ENCODE results near the gene MTX3. TPM values are rescaled to one million over a fixed set of nuclear protein-coding genes. Genes with fewer than 3 reads are reported as not detected.

The MTX3 gene
- total and polyA plus RNA-seq, 10 of the 15 experiments (the other 5 are each of a cell fraction or from before 2014, with no cell fraction given): 1.8 to 18.9 (median 9.3) TPM

DNA sequence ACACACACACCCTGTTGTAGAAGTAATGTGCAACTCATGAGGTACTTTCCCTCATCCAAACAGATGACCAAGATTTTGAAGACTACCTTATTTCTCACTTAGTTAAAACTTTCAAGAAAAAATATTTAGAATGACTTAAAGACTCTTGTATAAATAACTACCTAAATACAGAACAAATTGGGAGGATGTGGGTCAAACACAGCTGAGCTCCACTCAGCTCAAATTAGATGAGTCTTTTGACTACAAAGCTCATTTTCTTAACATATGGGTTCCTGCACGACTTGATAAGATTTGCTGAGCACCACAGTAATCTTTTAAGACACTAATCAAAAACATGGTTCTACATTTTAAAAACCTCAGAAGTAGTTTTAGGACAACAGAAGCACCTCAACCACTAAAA is 8.9 kb downstream of the MTX3 start:
- no peak for DNase-seq (ENCODE audit: low read depth, low spot score)
- ChIA-PET RAD21 (ENCODE audit: unreplicated experiment) (no interaction called here), CTCF (interaction anchor here (1.2 kb wide), 1 partner anchor 8 kb away, joined by 3 read pairs; no protein-coding TSS in a partner anchor), POLR2A (no interaction called here), SMC1A (ENCODE audit: uncharacterized antibody, unreplicated experiment) (interaction anchor here (1.1 kb wide), 1 partner anchor 8 kb away, joined by 3 read pairs; no protein-coding TSS in a partner anchor)
- WGBS (ENCODE audit: insufficient coverage, insufficient replicate concordance, low lambda C conversion rate, missing lambda C conversion rate): 33% methylated on average over 1 of the region's 1 CpG
- no peak overlapping the region for H3K4me2 ChIP-seq (ENCODE audit: control insufficient read depth, insufficient read depth)
- no peak for ATAC-seq
- no peak overlapping the region for H3K4me3 ChIP-seq
- no TSS peak for BruUV-seq (replicated peaks)
- no peaks in the 10 kb centered on the region for H4K20me1 ChIP-seq (ENCODE audit: control insufficient read depth, insufficient read depth)
- no peaks in the 10 kb centered on the region for H3K27me3 ChIP-seq (replicated peaks in 1 of 2; ENCODE audit: control insufficient read depth in 2 of 2, insufficient read depth in 2 of 2, low read length in 1 of 2)
- no peak overlapping the region for H2AFZ ChIP-seq (ENCODE audit: control insufficient read depth, low read depth, low read length)
- H3K79me2 ChIP-seq (ENCODE audit: control insufficient read depth, insufficient read depth, low read length): no peaks in the 10 kb centered on the region
- H3K27ac ChIP-seq (ENCODE audit: control insufficient read depth, insufficient read depth): no peak overlapping the region
- no peaks in the 10 kb centered on the region for H3K9me3 ChIP-seq (replicated peaks; ENCODE audit: control insufficient read depth, insufficient read depth, low read length)
- intact Hi-C loops (cut with micrococcal nuclease; ENCODE audit: unreplicated experiment) (no loop called here), in situ Hi-C loops (cut with MboI) (no loop called here)
- no peaks in the 10 kb centered on the region for H3K4me1 ChIP-seq (ENCODE audit: control insufficient read depth, insufficient read depth, low read length)
- no peak for FAIRE-seq
- TF ChIP-seq POLR2AphosphoS2 (IDR thresholded peaks at IDR 0.05; ENCODE audit: low read depth, low read length) (no peak), EP300 (IDR thresholded peaks at IDR 0.05; ENCODE audit: borderline replicate concordance in 1 of 2, control insufficient read depth in 1 of 2, low read depth in 2 of 2, low read length in 2 of 2) (no peak), SIX5 (IDR thresholded peaks at IDR 0.05; ENCODE audit: low read depth, low read length, severe bottlenecking) (no peak), ATF3 (IDR thresholded peaks at IDR 0.05; ENCODE audit: borderline replicate concordance, extremely low read depth, low read depth, low read length) (no peak), KDM1A (IDR thresholded peaks at IDR 0.05; ENCODE audit: borderline replicate concordance) (no peak), SREBF2 (IDR thresholded peaks at IDR 0.05; ENCODE audit: low read length) (no peak), NR2C2 (IDR thresholded peaks at IDR 0.05; ENCODE audit: borderline replicate concordance, control insufficient read depth, insufficient read length, low read depth) (no peak), RELA (IDR thresholded peaks at IDR 0.05; ENCODE audit: borderline replicate concordance, partially characterized antibody) (no peak), TAF1 (IDR thresholded peaks at IDR 0.05; ENCODE audit: borderline replicate concordance, low read depth, low read length) (no peak), CBX3 (IDR thresholded peaks at IDR 0.05; ENCODE audit: borderline replicate concordance, low read depth) (no peak), SIN3A (IDR thresholded peaks at IDR 0.05; ENCODE audit: low read depth, low read length) (no peak), RB1 (IDR thresholded peaks at IDR 0.05; ENCODE audit: borderline replicate concordance) (no peak)
- TF ChIP-seq, protein P1, sequence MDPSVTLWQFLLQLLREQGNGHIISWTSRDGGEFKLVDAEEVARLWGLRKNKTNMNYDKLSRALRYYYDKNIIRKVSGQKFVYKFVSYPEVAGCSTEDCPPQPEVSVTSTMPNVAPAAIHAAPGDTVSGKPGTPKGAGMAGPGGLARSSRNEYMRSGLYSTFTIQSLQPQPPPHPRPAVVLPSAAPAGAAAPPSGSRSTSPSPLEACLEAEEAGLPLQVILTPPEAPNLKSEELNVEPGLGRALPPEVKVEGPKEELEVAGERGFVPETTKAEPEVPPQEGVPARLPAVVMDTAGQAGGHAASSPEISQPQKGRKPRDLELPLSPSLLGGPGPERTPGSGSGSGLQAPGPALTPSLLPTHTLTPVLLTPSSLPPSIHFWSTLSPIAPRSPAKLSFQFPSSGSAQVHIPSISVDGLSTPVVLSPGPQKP (IDR thresholded peaks at IDR 0.05; ENCODE audit: low read depth, low read length): no peak
- TF ChIP-seq, protein P2, sequence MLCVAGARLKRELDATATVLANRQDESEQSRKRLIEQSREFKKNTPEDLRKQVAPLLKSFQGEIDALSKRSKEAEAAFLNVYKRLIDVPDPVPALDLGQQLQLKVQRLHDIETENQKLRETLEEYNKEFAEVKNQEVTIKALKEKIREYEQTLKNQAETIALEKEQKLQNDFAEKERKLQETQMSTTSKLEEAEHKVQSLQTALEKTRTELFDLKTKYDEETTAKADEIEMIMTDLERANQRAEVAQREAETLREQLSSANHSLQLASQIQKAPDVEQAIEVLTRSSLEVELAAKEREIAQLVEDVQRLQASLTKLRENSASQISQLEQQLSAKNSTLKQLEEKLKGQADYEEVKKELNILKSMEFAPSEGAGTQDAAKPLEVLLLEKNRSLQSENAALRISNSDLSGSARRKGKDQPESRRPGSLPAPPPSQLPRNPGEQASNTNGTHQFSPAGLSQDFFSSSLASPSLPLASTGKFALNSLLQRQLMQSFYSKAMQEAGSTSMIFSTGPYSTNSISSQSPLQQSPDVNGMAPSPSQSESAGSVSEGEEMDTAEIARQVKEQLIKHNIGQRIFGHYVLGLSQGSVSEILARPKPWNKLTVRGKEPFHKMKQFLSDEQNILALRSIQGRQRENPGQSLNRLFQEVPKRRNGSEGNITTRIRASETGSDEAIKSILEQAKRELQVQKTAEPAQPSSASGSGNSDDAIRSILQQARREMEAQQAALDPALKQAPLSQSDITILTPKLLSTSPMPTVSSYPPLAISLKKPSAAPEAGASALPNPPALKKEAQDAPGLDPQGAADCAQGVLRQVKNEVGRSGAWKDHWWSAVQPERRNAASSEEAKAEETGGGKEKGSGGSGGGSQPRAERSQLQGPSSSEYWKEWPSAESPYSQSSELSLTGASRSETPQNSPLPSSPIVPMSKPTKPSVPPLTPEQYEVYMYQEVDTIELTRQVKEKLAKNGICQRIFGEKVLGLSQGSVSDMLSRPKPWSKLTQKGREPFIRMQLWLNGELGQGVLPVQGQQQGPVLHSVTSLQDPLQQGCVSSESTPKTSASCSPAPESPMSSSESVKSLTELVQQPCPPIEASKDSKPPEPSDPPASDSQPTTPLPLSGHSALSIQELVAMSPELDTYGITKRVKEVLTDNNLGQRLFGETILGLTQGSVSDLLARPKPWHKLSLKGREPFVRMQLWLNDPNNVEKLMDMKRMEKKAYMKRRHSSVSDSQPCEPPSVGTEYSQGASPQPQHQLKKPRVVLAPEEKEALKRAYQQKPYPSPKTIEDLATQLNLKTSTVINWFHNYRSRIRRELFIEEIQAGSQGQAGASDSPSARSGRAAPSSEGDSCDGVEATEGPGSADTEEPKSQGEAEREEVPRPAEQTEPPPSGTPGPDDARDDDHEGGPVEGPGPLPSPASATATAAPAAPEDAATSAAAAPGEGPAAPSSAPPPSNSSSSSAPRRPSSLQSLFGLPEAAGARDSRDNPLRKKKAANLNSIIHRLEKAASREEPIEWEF (IDR thresholded peaks at IDR 0.05; ENCODE audit: insufficient replicate concordance, low read depth, low read length): no peak
- H3K9ac ChIP-seq (ENCODE audit: control insufficient read depth, insufficient read depth, low read length): no peak overlapping the region
- peaks cover 0 to 14% of the 10 kb centered on the region in 2 experiments; a peak in 2 of 4 replicates for H3K36me3 ChIP-seq (ENCODE audit: control insufficient read depth in 2 of 2, insufficient read depth in 2 of 2, low read length in 1 of 2)

All from GM12878 (cell line).